Left lung (tissue), 10 donors: Measurements from ENCODE around the gene BRD2. TPM values are rescaled to one million over a fixed set of nuclear protein-coding genes. Genes with fewer than 3 reads are reported as not detected.

ENCODE experiments used
- ATAC-seq: fragments of 200-7000 bp; cut with Tn5 transposase; one replicate; pipeline ENCODE4 v1.9.1; 2020; ENCODE audit warnings: moderate library complexity
- DNase-seq, 4 donors: peaks; one replicate each; pipeline ENCODE4 v3.0.0-alpha.2; 2013 to 2020
- H3K27ac ChIP-seq, 2 donors: fragments of 200-600 bp; sonication (generic) in 1 of 2; one replicate each; pipeline versions ENCODE4 v1.5.0 to v1.8.0; 2020 to 2021
- H3K27me3 ChIP-seq, 2 donors: fragments of 200-600 bp; sonication (generic) in 1 of 2; one replicate each; pipeline versions ENCODE4 v1.5.0 to v1.8.0; 2020 to 2021
- H3K36me3 ChIP-seq, 2 donors: fragments of 200-600 bp; sonication (generic) in 1 of 2; one replicate each; pipeline versions ENCODE4 v1.5.0 to v1.8.0; 2020 to 2021
- H3K4me1 ChIP-seq, 2 donors: fragments of 200-600 bp; one replicate each; pipeline ENCODE4 v1.8.0; 2021
- H3K4me3 ChIP-seq, 2 donors: fragments of 200-600 bp; sonication (generic) in 1 of 2; one replicate each; pipeline versions ENCODE4 v1.5.0 to v1.8.0; 2020 to 2021; ENCODE audit warnings: mild to moderate bottlenecking in 1 of 2
- H3K9me3 ChIP-seq, 2 donors: fragments of 200-600 bp; sonication (generic) in 1 of 2; one replicate each; pipeline versions ENCODE4 v1.5.0 to v1.8.0; 2020 to 2021
- intact Hi-C, 2 donors: fragments of 100-400 bp; cut with DNase I; formaldehyde crosslinking; loops; one replicate each; pipeline versions ENCODE4 v1.11.2 to v1.14.2; 2022
- polyA plus RNA-seq, 6 donors: library from polyadenylated mRNA; unstranded; fragments of 120-200 nt; gene quantifications; one replicate each; pipeline ENCODE4 v1.2.1, GENCODE V29; 2013; ENCODE audit not compliant: insufficient read length in 6 of 6
- total RNA-seq, 2 donors: library from RNA; stranded (reverse); fragmentation: NEBNext Ultra II Directional; extraction: Animal tissue kit (Norgen Biotek cat#: 25700); gene quantifications; one replicate each; pipeline ENCODE4 v1.2.1, GENCODE V29; 2021
- TF ChIP-seq, protein P1 (sequence below), 2 donors: fragments of 200-600 bp; sonication (generic) in 1 of 2; IDR thresholded peaks; one replicate each; pipeline versions ENCODE4 v1.5.0 to v1.8.0; 2021; ENCODE audit warnings: antibody characterized with exemption in 2 of 2
- donor health status: DM: no; HTN: yes; CAD: no.
- donor health status: DM: no; HTN: no; CAD: no.

The BRD2 gene
- total and polyA plus RNA-seq, 8 donors = 125 to 317 (median 297) TPM

- intact Hi-C loops = loop anchor here in 1 of 2 donors (10.0 kb wide), 1 partner anchor 53 kb away; no protein-coding TSS in a partner anchor
These were observed 36.1 kb upstream of the BRD2 start for GRCh38 chr6:32932132-32932868.

GRCh38 chr6:32933661-32934085 lies 34.7 kb upstream of the BRD2 start:
- ATAC-seq (peak; percentile 86), DNase-seq (peak; percentile 59 to 85 (median 78))
- intact Hi-C loops = loop anchor here in 1 of 2 donors (10.0 kb wide), 1 partner anchor 51 kb away; no protein-coding TSS in a partner anchor

More at GRCh38 chr6:32932132-32932868, 36.1 kb upstream of the BRD2 start:
- Histone ChIP-seq H3K27me3 (no peaks in the 10 kb centered on the region), H3K36me3 (peaks cover 0 to 5% of the 10 kb centered on the region in 2 donors), H3K9me3 (no peaks in the 10 kb centered on the region), H3K27ac (no peak overlapping the region), H3K4me1 (peaks cover 0 to 33% of the 10 kb centered on the region in 2 donors), H3K4me3 (no peak overlapping the region)
- TF ChIP-seq, protein P1, sequence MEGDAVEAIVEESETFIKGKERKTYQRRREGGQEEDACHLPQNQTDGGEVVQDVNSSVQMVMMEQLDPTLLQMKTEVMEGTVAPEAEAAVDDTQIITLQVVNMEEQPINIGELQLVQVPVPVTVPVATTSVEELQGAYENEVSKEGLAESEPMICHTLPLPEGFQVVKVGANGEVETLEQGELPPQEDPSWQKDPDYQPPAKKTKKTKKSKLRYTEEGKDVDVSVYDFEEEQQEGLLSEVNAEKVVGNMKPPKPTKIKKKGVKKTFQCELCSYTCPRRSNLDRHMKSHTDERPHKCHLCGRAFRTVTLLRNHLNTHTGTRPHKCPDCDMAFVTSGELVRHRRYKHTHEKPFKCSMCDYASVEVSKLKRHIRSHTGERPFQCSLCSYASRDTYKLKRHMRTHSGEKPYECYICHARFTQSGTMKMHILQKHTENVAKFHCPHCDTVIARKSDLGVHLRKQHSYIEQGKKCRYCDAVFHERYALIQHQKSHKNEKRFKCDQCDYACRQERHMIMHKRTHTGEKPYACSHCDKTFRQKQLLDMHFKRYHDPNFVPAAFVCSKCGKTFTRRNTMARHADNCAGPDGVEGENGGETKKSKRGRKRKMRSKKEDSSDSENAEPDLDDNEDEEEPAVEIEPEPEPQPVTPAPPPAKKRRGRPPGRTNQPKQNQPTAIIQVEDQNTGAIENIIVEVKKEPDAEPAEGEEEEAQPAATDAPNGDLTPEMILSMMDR (IDR thresholded peaks at IDR 0.05) = no peak
- no peak for ATAC-seq
- no peak for DNase-seq

GRCh38 chr6:32935551-32936238 lies 32.7 kb upstream of the BRD2 start:
- DNase-seq (no peak), ATAC-seq (no peak)
- H3K4me1 ChIP-seq = peaks cover 0 to 63% of the 10 kb centered on the region in 2 donors
- H3K36me3 ChIP-seq = peaks cover 0 to 5% of the 10 kb centered on the region in 2 donors
- H3K27ac ChIP-seq = peak overlapping the region in 1 of 2 donors; percentile 73
- intact Hi-C loops = loop anchor here (5.0 to 10.0 kb wide), 2 partner anchors 42 to 49 kb away; no protein-coding TSS in a partner anchor
- H3K9me3 ChIP-seq = no peaks in the 10 kb centered on the region
- no peak overlapping the region for H3K4me3 ChIP-seq
- TF ChIP-seq, protein P1 (IDR thresholded peaks at IDR 0.05) = no peak
- H3K27me3 ChIP-seq = no peaks in the 10 kb centered on the region

More at GRCh38 chr6:32933661-32934085, 34.7 kb upstream of the BRD2 start:
- H3K4me3 ChIP-seq = no peak overlapping the region
- peaks cover 0 to 5% of the 10 kb centered on the region in 2 donors for H3K36me3 ChIP-seq
- TF ChIP-seq, protein P1 (IDR thresholded peaks at IDR 0.05) = peak; percentile 64 to 66
- H3K27ac ChIP-seq = no peak overlapping the region
- no peaks in the 10 kb centered on the region for H3K27me3 ChIP-seq
- no peaks in the 10 kb centered on the region for H3K9me3 ChIP-seq
- peaks cover 0 to 46% of the 10 kb centered on the region in 2 donors for H3K4me1 ChIP-seq

DNA sequence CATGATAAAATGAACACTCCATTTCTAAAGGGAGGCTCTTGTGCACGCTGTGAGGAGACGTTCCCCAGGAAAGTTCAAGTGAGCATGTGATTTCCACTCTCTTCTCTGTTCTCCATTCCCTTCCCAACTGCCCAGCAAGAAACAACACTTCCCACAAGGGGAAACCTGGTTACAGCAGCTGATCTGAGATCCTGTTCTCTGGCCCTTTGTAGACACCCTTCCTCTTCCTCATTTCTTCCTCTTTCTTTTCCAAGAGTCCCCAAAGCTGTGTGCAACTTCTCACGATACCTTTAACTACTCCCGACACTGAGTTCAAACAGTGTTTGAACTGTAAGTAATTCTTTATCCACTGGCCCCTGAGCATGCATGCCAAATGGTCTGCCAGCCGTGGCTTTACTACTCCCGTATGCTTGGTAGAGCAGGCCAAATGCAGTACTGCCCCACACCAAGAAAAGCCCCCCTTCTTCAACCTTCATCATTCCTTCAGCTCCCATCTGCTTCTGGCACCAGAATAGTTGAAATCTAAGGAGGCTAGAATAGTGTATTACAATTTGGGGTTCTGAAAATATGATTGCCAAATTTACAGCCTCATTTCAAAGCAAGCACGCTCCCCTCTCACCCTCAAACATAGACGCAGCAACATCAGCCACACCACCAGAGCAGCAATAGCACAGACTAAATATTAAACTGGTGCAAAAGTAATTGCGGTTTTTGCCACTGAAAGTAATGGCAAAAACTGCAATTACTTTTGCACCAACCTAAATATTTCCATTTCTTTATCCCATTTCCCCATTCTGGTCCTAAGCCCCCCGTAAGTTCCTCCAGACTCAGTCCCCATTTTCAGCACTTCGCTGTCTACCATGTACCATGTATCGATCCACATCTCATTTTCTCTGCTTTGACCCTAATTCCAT lies 31.9 kb upstream of the BRD2 start:
- no peak overlapping the region for H3K4me3 ChIP-seq
- DNase-seq = no peak
- ATAC-seq = peak; percentile 15
- H3K27ac ChIP-seq = peak overlapping the region; percentile 46 to 73
- no peaks in the 10 kb centered on the region for H3K27me3 ChIP-seq
- peaks cover 2 to 71% of the 10 kb centered on the region in 2 donors for H3K4me1 ChIP-seq
- intact Hi-C loops = loop anchor here (5.0 to 10.0 kb wide), 2 partner anchors 41 to 48 kb away; no protein-coding TSS in a partner anchor
- TF ChIP-seq, protein P1 (IDR thresholded peaks at IDR 0.05) = no peak
- H3K9me3 ChIP-seq = no peaks in the 10 kb centered on the region
- peaks cover 0 to 5% of the 10 kb centered on the region in 2 donors for H3K36me3 ChIP-seq
